ENCODE measurements around the gene DNM1.

DNA sequence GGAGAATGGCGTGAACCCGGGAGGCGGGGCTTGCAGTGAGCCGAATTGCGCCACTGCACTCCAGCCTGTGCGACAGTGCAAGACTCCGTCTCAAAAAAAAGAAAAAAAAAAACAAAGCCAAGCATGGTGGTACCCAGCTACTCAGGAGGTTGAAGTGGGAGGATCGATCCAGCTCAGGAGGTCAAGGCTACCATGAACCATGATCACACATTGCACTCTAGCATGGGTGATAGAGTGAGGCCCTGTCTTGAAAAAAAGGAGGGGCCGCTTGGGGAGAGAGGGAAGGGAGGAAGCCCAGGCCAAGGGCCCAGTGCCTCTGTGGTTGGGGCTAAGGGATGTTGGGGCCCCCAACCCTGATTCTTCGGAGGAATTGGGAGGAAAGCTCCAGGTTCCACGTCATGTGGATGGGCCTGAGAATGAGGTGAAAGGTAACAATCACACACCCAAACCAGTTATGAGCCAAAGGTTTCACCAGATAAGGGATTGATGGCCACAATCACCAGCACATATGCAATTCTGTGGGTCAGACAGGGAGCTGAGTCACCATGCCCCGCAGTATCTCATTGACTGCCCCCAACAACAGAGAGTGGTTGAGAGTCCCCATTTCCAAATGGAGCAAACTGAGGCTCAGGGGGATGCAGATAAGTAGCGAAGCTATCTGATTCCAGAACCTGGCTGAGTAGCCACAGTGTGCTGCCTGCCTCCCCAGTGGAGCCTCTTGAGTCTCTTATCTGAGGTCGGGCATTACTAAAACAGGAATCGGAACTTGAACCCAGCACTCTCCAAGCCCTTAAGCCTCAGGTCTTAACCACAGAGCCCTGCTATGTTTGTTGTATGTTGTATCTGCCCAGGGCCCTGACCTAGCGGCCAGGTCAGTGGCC, 93.4 kb downstream of the DNM1 start:
- TF ChIP-seq, protein P1, sequence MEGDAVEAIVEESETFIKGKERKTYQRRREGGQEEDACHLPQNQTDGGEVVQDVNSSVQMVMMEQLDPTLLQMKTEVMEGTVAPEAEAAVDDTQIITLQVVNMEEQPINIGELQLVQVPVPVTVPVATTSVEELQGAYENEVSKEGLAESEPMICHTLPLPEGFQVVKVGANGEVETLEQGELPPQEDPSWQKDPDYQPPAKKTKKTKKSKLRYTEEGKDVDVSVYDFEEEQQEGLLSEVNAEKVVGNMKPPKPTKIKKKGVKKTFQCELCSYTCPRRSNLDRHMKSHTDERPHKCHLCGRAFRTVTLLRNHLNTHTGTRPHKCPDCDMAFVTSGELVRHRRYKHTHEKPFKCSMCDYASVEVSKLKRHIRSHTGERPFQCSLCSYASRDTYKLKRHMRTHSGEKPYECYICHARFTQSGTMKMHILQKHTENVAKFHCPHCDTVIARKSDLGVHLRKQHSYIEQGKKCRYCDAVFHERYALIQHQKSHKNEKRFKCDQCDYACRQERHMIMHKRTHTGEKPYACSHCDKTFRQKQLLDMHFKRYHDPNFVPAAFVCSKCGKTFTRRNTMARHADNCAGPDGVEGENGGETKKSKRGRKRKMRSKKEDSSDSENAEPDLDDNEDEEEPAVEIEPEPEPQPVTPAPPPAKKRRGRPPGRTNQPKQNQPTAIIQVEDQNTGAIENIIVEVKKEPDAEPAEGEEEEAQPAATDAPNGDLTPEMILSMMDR (conservative IDR thresholded peaks at IDR 0.05 in 1 of 2, IDR thresholded peaks at IDR 0.05 in 1 of 2; ENCODE audit: extremely low read depth in 1 of 2, insufficient read depth in 1 of 2, low read depth in 1 of 2, low read length in 2 of 2): no peak
- TF ChIP-seq EZH2 (IDR thresholded peaks at IDR 0.05; ENCODE audit: borderline replicate concordance, low read length): no peak
